Fibroblast of skin of abdomen (primary cell): ENCODE results near the gene SSX2IP.

Experiments
- DNase-seq: peaks from one replicate; pipeline ENCODE4 v3.0.0-alpha.2; 2013

Gene SSX2IP

GRCh38 chr1:84708031-84708430, 17.8 kb upstream of the SSX2IP start:
- peak; percentile 45 for DNase-seq

- DNase-seq = no peak
Measured at GRCh38 chr1:84705513-84705912, 15.3 kb upstream of the SSX2IP start.

GRCh38 chr1:84704872-84705417, 14.7 kb upstream of the SSX2IP start:
- DNase-seq = no peak

- DNase-seq = no peak
Measured at GRCh38 chr1:84703431-84703830, 13.2 kb upstream of the SSX2IP start.

- no peak for DNase-seq
Measured at GRCh38 chr1:84702143-84702542, 11.9 kb upstream of the SSX2IP start.

GRCh38 chr1:84701376-84701775, 11.1 kb upstream of the SSX2IP start:
- no peak for DNase-seq

GRCh38 chr1:84700070-84700469, 9.8 kb upstream of the SSX2IP start:
- DNase-seq = no peak

GRCh38 chr1:84698151-84699110, 8.2 kb upstream of the SSX2IP start:
- peak; percentile 92 for DNase-seq

- no peak for DNase-seq
Measured at GRCh38 chr1:84693785-84694184, 3.5 kb upstream of the SSX2IP start.

- DNase-seq = no peak
Measured at GRCh38 chr1:84693005-84693404, 2.7 kb upstream of the SSX2IP start.

GRCh38 chr1:84692391-84692790, 2.1 kb upstream of the SSX2IP start:
- DNase-seq = no peak

- DNase-seq = no peak
Measured at GRCh38 chr1:84691122-84691783, 992 bp upstream of the SSX2IP start.

GRCh38 chr1:84689514-84690396, 506 bp downstream of the SSX2IP start:
- peak; percentile 38 for DNase-seq

GRCh38 chr1:84688463-84689061, 1.7 kb downstream of the SSX2IP start:
- no peak for DNase-seq

- peak; percentile 52 for DNase-seq
Measured at GRCh38 chr1:84687714-84688462, 2.4 kb downstream of the SSX2IP start.

- no peak for DNase-seq
Measured at GRCh38 chr1:84686223-84686622, 4.0 kb downstream of the SSX2IP start.

- no peak for DNase-seq
Measured at GRCh38 chr1:84683508-84683907, 6.8 kb downstream of the SSX2IP start.

GRCh38 chr1:84682047-84682446, 8.2 kb downstream of the SSX2IP start:
- DNase-seq = no peak

- no peak for DNase-seq
Measured at GRCh38 chr1:84677415-84678099, 12.7 kb downstream of the SSX2IP start.

- DNase-seq = no peak
Measured at GRCh38 chr1:84675631-84676030, 14.6 kb downstream of the SSX2IP start.

- DNase-seq = no peak
Measured at GRCh38 chr1:84675106-84675505, 15.2 kb downstream of the SSX2IP start.
